Stimulated activated CD4-positive, alpha-beta T cell treated with anti-CD3 and anti-CD28 coated beads, Interleukin-4, amount 100 ng/mL, for 1 hour (primary cell): ENCODE results near the gene CGRRF1.

Experiments
- DNase-seq: peaks from one replicate; pipeline ENCODE4 v3.0.0-alpha.2; 2020

CGRRF1 gene

DNA sequence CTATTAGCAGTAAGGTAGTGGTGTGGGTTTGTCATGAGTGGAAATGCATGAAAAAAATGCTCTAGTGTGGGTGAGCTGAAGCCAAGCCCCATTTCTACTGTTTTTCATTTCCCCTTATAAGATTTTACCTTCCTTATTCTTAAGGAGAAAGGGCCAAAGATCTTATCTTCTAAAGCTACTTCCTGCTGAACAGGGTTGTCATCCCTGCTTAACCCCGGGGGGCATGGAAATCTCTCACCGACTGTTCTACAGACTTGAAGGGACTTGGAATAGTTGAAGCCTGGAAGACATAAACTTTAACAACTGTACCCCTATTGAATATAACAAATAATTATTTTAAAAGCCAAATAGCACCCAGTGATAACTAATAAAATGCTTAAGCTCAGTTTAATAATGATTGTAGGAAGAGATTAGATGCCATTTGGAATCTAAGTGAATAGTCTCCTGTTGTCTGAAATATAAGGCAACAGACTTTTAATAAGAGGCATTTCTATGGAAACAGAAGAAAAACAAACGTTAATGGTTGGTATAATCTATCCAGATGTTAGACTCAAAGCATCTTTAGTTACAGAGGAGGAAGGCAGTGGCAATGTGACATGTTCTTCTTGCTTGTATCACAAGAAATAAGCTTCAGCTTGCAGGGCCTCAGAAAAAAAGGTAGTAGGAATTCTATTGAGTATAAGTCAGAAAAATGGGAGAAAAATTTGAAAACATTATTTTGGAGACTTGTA is 19.1 kb upstream of the CGRRF1 start:
- no peak for DNase-seq

DNA sequence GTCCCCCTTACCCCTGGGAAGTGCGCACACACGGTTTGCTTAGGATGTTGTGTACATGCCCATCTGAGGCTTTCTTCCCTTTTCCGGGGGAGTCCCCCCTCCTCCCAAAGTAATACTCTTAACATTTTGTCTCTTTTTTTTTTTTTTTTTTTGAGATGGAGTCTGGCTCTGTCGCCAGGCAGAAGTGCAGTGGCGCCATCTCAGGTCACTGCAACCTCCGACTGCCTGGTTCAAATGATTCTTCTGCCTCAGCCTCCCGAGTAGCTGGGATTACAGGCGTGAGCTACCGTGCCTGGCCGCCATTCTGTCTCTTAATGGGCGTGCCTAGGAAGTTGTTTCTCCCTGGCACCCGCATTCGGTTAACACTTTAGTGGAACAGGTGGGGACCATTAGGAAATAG is 16.4 kb upstream of the CGRRF1 start:
- DNase-seq = no peak

DNA sequence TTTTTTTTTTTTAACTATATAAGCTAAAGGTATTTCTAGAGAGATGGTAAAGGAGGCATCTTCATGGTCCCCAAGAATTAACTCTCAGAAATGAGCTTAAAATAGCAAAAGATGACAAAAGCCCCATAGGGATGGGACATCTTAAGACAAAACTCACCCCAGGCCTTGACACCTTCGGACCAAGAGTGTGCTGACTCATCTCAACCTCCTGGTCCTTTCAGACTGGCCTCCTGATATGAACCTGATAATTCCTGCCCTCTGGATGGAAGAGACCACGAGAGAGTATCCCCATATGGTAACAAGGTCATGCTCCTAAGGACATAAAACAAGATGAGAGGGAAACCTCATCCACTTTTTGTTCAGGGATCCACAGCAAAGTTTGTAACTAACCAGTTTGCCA is 12.5 kb upstream of the CGRRF1 start:
- DNase-seq = no peak

DNA sequence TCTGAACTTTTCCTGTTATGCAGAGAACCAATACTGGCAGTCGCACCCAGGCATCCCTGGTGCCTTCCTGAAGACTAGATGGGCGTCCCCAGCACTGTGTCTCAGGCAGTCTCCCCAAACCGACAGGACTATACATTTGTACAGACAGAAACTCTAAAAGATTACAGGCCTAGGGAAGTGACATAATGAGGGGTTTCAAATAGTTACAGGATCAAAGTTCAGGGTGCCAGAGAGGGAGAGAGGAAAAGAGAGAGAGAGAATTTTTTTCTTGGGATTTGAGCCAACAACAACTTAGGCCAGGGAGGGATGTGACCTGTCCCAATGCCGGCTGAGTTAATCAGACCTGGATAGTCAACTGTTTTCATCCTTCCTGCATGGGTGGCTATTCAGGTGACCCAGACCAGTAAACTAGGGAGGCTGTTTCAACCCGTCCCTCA is 11.6 kb upstream of the CGRRF1 start:
- no peak for DNase-seq

DNA sequence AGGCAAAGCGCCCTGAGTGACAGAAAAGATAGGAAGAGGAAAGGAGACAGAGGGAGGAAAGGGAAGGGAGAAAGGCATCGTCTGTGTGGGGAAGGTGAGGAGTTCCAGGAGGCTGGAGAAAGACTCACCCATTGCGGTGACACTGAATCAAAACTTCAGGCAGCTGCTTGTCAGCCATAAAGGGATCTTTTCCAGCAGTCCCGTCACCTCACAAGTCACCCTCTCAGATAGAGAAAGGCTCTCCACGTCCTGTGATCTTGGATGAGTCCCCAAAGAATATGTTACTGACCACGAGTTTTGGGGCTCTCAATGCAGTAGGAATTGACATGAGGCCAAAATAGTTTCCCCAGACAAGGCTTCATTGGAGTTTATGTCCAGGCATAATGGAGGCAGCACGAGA is 11.1 kb upstream of the CGRRF1 start:
- no peak for DNase-seq

DNA sequence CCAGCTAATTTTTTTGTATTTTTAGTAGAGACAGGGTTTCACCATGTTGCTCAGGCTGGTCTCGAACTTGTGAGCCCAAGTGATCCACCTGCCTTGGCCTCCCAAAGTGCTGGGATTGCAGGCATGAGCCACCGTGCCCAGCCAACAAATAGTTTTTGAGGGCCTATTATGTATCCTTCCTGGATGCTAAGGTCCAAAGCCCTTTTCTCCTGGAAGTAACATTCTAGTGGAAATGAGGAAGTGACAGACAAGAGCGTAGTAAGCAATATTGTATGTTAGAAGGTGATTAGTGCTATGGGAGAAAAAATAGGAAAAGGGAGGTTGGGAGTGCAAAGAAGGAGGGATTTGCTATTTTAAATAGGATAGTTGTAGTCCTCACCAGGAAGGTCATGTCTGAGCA is 9.0 kb upstream of the CGRRF1 start:
- DNase-seq = no peak

DNA sequence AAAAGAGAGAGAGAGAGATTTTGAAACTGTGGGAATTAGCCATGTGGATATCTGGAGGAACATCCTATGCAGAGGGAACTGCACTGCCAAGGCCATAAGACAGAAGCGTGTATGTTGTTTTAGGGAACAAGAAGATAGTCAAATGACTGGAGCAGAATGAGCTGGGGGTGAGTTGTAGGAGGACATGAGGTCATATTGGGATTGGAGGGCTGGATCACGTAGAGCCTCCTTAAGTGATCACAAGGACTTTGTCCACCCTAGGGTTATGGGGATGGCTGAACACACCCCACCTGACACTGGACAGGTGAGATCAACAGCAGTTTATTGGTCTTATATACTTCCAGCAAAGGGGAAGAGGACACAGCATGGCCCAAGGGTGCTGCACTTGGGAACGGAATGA is 8.2 kb upstream of the CGRRF1 start:
- DNase-seq = no peak

DNA sequence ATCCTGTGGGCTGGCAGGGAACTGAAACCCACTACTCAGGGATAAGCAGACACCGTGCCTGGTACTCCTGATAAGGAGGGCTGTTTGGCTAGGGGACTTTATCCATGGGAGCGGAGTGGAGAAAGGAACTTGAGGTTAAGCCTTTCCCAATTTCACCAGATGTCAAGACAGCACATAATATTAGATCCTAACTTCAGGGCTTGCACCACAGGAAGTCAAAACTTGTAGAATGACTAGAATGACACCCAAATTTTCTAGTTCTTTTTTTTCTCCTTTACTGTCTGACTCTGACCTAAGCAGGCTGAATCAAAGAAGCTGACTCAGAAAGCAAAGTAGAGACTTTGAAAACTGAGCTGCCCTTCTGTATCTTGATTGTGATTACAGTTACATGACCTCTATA is 7.1 kb upstream of the CGRRF1 start:
- DNase-seq = no peak

DNA sequence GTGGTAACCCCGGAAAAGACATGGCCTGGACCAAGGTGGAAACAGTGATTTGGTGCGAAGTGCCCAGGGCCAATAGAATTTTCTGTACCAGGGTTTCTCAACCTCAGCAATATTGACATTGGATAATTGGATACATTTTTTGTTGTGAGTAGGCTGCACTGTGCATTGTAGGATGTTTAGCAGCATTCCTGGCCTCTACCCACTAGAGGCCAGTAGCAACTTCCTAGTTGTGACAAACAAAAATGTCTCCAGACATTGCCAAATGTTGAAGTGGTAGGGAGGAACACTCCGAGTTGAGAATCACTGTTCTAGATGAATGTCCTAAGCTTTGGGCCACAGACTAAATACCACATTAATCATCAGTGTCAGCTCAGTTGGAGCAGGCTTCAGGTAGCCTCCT is 6.2 kb upstream of the CGRRF1 start:
- DNase-seq = no peak

DNA sequence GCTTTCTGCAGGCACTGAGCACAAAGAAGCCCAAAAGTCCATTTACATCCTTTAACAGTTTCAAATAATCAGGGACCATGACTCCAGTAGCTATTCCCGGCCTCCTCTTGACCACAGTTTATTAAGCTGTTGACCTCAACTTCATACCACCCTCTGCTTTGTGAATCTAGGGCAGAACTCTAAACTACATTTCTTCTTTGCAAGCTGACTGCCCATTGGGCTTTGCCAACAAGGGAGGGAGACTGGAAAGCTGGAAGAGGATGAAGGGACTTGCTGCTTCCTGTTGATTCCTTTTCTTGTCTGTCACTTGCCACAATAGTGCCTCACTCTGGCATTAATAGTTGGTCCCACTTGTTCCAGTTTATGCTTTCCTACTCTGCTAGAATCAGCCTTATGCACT is 2.7 kb downstream of the CGRRF1 start:
- DNase-seq = no peak

DNA sequence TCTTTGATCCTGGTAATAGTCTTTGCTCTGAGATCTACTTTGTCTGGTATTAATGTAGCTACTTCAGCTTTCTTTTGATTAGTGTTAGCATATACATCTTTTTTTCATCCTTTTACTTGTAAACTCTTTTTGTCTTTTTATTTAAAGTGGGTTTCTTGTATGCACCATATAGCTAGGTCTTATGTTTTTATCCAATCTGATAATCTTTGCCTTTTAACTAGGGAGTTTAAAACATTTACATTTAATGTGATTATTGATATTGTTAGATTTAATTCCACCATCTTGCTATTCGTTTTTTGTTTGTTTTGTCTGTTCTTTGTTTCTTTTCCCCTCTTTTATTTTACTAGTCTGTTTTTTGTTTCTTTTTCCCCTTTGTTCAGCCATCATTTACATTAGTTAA is 6.0 kb downstream of the CGRRF1 start:
- DNase-seq = no peak

DNA sequence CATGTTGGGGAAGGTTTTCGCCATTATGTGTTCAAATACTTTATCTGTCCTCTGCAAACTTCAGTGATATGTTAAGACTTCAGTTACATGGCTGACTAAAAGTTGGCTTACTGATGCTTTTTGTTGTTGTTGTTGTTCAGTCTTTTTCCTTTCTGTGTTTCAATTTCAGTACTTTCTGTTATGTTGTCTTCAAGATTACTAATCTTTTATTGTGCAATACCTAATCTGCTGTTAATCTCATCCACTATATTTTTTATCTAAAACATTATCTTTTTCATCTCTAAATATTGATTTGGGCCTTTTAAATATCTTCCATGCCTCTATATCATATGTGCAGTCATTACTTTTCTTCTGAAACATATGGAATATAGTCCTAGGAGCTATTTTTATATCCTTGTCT is 7.0 kb downstream of the CGRRF1 start:
- no peak for DNase-seq

DNA sequence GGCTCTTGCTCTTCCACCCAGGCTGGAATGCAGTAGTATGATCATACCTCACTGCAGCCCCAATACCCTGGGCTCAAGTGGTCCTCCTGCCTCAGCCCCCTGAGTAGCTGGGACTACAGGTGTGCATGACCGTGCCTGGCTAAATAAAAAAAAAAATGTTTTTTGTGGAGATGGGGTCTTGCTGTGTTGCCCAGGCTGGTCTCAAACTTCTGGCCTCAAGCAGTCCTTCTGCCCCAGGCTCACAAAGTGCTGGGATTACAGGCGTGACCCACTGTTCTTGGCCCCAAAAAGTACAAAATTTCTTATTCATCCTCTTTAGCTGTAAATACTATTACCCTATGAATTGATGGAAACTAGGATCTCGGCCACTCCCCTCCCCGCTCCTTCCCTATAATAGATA is 14.7 kb downstream of the CGRRF1 start:
- DNase-seq = no peak

DNA sequence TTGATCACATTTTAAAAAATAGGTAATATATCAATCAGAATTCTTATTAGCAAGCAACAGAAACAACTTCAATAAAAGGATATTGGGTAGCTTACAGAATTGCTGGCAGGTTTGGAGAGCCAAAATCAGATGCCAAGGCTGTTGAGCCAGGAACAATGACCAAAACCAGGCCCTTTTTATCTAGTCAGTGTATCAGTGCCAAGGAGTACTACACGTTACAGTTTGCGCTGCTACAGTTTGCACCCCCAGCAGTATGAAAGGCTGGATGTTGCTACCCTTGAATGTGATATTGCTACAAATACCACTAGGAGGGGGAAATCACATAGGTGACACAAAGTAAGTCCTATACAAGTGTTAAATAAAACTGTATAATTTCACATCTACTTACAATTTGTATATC is 19.3 kb downstream of the CGRRF1 start:
- DNase-seq = no peak

DNA sequence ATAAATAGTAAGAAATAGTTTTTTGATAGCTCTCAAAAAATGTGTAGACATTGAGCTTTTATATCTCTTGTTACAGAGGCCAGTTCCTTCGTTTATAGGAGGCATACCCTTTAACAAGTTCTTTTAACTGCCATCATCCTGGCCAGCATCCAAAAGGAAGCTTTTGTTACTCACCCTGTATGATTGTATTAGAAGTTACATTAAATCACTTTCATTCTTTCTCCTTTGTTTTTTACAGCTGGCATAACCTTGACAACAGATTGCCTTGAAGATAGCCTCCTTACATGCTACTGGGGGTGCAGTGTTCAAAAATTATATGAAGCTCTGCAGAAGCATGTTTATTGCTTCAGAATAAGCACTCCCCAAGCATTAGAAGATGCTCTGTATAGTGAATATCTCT is 20.1 kb downstream of the CGRRF1 start:
- DNase-seq = no peak

DNA sequence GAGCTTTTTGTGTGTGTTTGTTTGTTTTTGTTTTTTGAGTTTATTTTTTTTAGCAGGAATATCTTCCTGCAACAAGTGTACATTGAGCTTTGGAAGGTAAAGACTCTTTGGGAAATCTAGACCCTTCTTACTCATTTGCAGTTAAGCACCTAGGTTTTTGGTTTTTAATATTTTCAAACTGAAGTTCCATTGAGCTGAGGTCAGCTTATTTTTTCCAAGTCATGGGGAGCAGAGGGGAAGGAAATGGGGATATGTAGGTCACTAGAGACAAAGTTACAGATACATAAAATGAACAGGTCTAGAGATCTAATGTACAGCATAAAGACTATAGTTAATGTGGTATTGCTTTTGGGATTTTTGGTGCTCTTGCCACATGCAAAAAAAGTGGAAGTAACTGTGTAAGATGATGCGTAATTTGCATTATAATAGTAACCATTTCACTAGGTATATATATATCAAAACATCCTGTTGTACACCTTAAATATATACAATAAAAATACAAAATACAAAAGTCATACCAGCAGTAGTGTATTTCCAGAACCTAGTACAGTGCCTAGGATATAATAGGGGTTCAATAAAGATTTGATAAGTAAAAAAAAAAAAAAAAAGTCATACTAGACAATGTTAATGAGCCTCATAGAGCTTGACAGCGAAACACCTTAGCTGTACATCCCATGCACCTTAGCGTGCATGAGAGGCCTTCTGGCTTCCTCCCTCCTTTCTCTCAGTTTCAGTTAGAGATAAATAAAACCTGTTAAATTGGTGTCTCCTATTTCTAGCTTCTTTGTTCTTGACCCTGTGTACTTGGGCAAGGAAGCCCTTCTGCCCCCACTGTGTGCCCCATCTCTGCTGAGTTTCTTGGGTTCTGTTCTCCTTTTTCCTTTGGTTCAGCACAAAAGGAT is 22.7 kb downstream of the CGRRF1 start:
- no peak for DNase-seq

DNA sequence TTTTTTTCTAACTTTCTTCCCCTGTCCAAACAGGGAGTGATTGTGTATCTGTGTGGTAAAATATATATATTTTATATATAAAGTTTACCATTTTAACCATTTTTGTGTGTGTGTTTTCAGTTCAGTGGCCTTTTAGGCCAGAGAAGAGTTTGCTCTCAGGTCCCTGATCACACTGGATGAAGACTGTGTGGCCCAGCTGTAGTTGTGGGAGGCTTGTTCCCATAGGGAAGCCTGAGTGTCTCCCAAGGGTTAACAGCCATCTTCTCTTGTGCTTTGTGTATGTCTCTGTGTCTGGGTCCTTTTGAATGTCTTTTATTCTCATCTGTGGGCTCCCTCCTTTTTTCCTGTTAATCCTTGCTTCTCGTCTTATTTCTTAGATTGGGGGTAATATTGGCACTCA is 23.4 kb downstream of the CGRRF1 start:
- DNase-seq = no peak

DNA sequence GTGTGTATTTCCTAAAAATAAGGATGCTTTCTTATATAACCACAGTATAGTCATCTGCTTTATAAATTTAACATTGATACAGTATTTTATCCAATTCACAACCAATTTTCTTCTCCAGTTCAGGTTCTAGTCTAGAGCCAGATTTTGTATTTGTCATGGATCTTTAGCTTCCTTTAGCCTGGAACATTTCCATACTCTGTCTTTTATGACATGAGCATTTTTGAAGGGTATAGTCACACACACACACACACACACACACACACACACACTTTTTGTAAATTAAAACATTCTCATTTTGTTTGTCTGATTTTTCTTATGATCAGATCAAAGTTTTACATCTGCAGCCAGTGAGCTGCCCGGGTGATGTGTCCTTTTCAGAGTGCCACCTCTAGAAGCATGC is 25.4 kb downstream of the CGRRF1 start:
- no peak for DNase-seq

DNA sequence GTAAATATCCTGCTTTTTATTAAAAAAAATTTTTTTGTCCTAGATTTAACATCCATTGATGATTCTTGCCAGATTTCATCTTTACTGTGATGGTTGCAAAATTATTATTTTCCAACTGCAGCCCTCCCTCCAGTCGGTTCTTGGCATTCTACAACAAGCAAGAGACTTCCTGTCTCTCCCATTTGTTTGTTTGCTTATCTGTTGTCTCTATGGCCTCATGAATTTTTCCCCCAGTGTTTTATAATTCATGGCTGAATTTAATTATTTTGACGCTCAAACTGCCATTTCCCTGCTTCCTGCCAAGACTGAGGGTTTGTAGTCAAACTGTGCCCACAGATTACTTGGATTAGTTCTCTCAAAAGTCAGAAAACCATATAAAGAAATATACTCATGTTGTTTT is 25.9 kb downstream of the CGRRF1 start:
- DNase-seq = no peak

DNA sequence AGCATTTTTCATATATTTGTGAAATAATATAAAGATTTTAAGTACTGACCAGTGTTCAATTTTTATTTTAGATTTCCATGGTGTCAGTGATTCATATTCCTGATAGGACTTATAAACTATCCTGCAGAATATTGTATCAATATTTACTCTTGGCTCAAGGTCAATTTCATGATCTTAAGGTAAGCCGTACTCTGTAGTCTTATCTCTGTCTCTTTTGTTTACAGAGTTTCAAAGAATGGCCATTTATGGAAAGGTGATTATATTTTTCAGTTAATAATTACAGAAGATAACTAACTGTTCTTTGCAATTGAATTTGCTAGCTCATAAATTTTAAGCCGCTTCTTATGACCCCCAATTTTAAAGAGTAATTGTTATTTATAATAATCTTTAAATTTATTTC is 27.9 kb downstream of the CGRRF1 start:
- no peak for DNase-seq

DNA sequence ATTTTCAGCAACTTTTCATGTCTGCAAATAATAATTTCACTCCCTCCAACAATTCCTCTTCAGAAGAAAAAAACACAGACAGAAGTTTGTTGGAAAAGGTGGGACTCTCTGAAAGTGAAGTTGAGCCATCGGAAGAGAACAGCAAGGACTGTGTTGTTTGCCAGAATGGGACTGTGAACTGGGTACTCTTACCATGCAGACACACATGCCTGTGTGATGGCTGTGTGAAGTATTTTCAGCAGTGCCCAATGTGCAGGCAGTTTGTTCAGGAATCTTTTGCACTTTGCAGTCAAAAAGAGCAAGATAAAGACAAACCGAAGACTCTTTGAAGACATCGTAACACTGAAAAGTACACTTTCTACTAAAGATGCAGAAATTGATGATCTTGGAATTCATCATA is 28.3 kb downstream of the CGRRF1 start:
- no peak for DNase-seq

DNA sequence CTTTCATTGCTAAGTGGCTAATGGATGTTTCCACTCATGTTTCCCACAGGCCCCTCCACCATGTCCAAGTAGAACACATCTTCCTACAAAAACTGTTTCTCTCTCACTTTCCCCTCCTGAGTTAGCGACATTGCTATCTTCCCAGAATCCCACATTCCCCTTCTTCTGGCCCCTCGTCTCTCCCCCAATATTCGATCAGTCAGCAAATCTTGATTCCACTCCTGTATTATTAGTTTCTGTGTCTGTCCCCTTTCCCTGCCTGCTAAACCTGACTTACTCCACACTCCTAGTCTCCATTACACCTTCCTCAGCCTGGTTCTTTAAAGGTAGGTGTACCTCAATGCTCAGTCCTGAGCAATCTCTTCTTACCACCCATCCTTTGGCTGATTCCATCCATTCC is 37.9 kb downstream of the CGRRF1 start:
- no peak for DNase-seq

DNA sequence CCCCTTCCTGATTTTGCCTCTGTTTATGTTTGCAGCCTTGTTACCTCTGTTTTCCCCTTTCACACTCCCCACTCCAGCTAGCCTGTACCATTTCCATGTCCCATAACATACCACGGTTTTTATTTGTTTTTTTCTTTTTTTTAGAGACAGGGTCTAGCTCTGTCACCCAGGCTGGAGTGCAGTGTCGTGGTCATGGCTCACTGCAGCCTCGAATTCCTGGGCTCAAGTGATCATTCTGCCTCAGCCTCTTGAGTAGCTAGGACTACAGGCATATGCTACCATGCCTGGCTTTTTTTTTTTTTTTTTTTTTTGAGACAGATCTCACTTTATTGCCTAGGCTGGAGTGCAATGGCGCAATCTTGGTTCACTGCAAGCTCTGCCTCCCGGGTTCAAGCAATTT is 38.8 kb downstream of the CGRRF1 start:
- no peak for DNase-seq

DNA sequence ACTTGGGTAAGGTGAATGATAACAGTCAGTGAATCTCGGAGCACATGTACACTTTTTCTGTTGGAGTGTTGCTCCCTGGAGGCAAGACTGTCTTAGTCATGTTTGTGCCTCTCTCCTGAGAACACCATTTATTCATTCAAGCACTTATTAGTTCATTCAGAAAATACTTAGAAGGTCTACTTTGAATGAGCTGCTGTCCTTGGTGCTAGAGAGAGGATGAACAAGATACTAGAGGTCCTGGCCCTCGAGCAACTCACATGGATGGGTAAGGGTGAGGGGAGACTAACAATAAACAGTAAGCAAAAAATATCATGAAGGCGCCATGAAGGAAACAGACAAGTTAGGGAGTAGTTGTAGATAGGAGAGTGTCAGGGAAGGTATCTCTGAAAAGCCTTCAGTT is 40.2 kb downstream of the CGRRF1 start:
- DNase-seq = no peak

DNA sequence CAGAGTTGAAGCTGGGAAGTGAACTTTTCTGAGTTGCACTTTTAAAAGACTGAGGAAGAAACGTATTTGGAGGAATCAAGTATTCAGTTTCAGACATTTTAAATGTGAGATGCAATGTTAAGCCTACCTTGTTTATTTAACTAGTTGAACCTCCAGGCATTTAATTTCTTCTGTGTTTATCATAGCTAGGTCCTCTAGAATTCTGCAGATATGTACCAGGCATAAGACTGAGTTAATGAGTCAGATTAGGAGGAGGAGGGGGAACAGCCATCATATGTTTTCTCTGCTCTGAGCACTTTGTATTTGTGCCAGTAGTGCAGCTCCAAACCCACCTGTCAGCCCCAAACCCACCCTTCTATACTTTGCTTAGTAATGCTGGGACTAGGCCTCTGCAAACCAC is 40.8 kb downstream of the CGRRF1 start:
- DNase-seq = no peak
